ENCODE data around the gene PCLO.

PCLO gene

GRCh38 chr7:82851121-82851520 lies 311.6 kb downstream of the PCLO start:
- no peak for TF ChIP-seq CTCF (conservative IDR thresholded peaks at IDR 0.05; ENCODE audit: low read depth, low read length)
- no peak for DNase-seq (ENCODE audit: low read depth)
- H3K4me3 ChIP-seq (ENCODE audit: low read length): no peak overlapping the region

- no peak overlapping the region for H3K4me3 ChIP-seq (ENCODE audit: low read length)
- DNase-seq (ENCODE audit: low read depth): no peak
- TF ChIP-seq CTCF (conservative IDR thresholded peaks at IDR 0.05; ENCODE audit: low read depth, low read length): no peak
Measured at GRCh38 chr7:82841828-82842227, 320.9 kb downstream of the PCLO start.

GRCh38 chr7:82840061-82840460 lies 322.6 kb downstream of the PCLO start:
- H3K4me3 ChIP-seq (ENCODE audit: low read length): no peak overlapping the region
- no peak for TF ChIP-seq CTCF (conservative IDR thresholded peaks at IDR 0.05; ENCODE audit: low read depth, low read length)
- no peak for DNase-seq (ENCODE audit: low read depth)

GRCh38 chr7:82839555-82839954 lies 323.1 kb downstream of the PCLO start:
- H3K4me3 ChIP-seq (ENCODE audit: low read length): no peak overlapping the region
- DNase-seq (ENCODE audit: low read depth): no peak
- no peak for TF ChIP-seq CTCF (conservative IDR thresholded peaks at IDR 0.05; ENCODE audit: low read depth, low read length)

GRCh38 chr7:82839063-82839462 lies 323.6 kb downstream of the PCLO start:
- no peak overlapping the region for H3K4me3 ChIP-seq (ENCODE audit: low read length)
- no peak for DNase-seq (ENCODE audit: low read depth)
- no peak for TF ChIP-seq CTCF (conservative IDR thresholded peaks at IDR 0.05; ENCODE audit: low read depth, low read length)

GRCh38 chr7:82838314-82838713 lies 324.4 kb downstream of the PCLO start:
- TF ChIP-seq CTCF (conservative IDR thresholded peaks at IDR 0.05; ENCODE audit: low read depth, low read length): no peak
- H3K4me3 ChIP-seq (ENCODE audit: low read length): no peak overlapping the region

GRCh38 chr7:82823073-82823472 lies 339.6 kb downstream of the PCLO start:
- no peak for TF ChIP-seq CTCF (conservative IDR thresholded peaks at IDR 0.05; ENCODE audit: low read depth, low read length)
- DNase-seq (ENCODE audit: low read depth): no peak
- H3K4me3 ChIP-seq (ENCODE audit: low read length): no peak overlapping the region

More at GRCh38 chr7:82838314-82838713, 324.4 kb downstream of the PCLO start:
- no peak for DNase-seq (ENCODE audit: low read depth)

Data from retinal pigment epithelial cell (primary cell).